Mesenchymal stem cell (in vitro differentiated cells and primary cell): Measurements from ENCODE around the gene SLC5A12.

ENCODE experiments used
- DNase-seq: peaks from one replicate; pipeline ENCODE4 v3.0.0-alpha.2; 2013
- H2AFZ ChIP-seq: one replicate; pipeline ENCODE4 v1.6.1; 2013; ENCODE audit warnings: low read depth, mild to moderate bottlenecking, control low read depth, inconsistent platforms, low read length, moderate library complexity
- H2AK5ac ChIP-seq: 2 replicates; pipeline ENCODE4 v1.6.1; 2013; ENCODE audit warnings: low read length, moderate library complexity, mild to moderate bottlenecking, inconsistent platforms; ENCODE audit not compliant: severe bottlenecking
- H2BK120ac ChIP-seq: one replicate; pipeline ENCODE4 v1.6.1; 2013; ENCODE audit warnings: low read depth, mild to moderate bottlenecking, inconsistent platforms, low read length, moderate library complexity
- H2BK12ac ChIP-seq, 2 experiments: one replicate each; pipeline ENCODE4 v1.6.1; 2013; ENCODE audit warnings: inconsistent platforms in 2 of 2, low read length in 2 of 2, mild to moderate bottlenecking in 2 of 2, moderate library complexity in 2 of 2, control low read depth in 1 of 2
- H2BK15ac ChIP-seq: one replicate; pipeline ENCODE4 v1.6.1; 2013; ENCODE audit warnings: mild to moderate bottlenecking, low read depth, inconsistent platforms; ENCODE audit not compliant: poor library complexity, severe bottlenecking
- H2BK5ac ChIP-seq: 2 replicates; pipeline ENCODE4 v1.6.1; 2013; ENCODE audit warnings: low read depth, mild to moderate bottlenecking, low read length, control low read depth, inconsistent platforms; ENCODE audit not compliant: poor library complexity, severe bottlenecking
- H3K14ac ChIP-seq, 2 experiments: one replicate each; pipeline ENCODE4 v1.6.1; 2013; ENCODE audit warnings: inconsistent platforms in 2 of 2, low read length in 2 of 2, control low read depth in 1 of 2, mild to moderate bottlenecking in 1 of 2, moderate library complexity in 1 of 2
- H3K18ac ChIP-seq, 2 experiments: one replicate each; pipeline ENCODE4 v1.6.1; 2013; ENCODE audit warnings: inconsistent platforms in 2 of 2, low read length in 2 of 2, control low read depth in 1 of 2, low read depth in 1 of 2, mild to moderate bottlenecking in 1 of 2
- H3K23ac ChIP-seq, 2 experiments: one replicate each; pipeline ENCODE4 v1.6.1; 2013; ENCODE audit warnings: inconsistent platforms in 2 of 2, low read length in 2 of 2, mild to moderate bottlenecking in 2 of 2, moderate library complexity in 2 of 2, control low read depth in 1 of 2
- H3K27ac ChIP-seq: 2 replicates; pipeline ENCODE4 v1.5.1; 2013; ENCODE audit warnings: mild to moderate bottlenecking, moderate library complexity, low read length, control low read depth, inconsistent platforms; ENCODE audit not compliant: poor library complexity, severe bottlenecking
- H3K27me3 ChIP-seq, 2 experiments: 2 replicates each; pipeline versions ENCODE4 v1.6.1 to v1.7.0; 2013; ENCODE audit warnings: low read length in 2 of 2, mild to moderate bottlenecking in 2 of 2, moderate library complexity in 2 of 2, control low read depth in 1 of 2, inconsistent platforms in 1 of 2; ENCODE audit not compliant: control insufficient read depth in 1 of 2, insufficient read depth in 1 of 2
- H3K36me3 ChIP-seq, 2 experiments: 2 replicates each; pipeline versions ENCODE4 v1.6.1 to v1.7.0; 2013; ENCODE audit warnings: low read length in 2 of 2, control low read depth in 1 of 2, inconsistent platforms in 1 of 2, low read depth in 1 of 2, mild to moderate bottlenecking in 1 of 2; ENCODE audit not compliant: insufficient read depth in 2 of 2, control insufficient read depth in 1 of 2
- H3K4ac ChIP-seq, 2 experiments: one replicate each; pipeline ENCODE4 v1.6.1; 2013; ENCODE audit warnings: inconsistent platforms in 2 of 2, low read length in 2 of 2, mild to moderate bottlenecking in 2 of 2, moderate library complexity in 2 of 2, control low read depth in 1 of 2, low read depth in 1 of 2
- H3K4me1 ChIP-seq: 2 replicates; pipeline ENCODE4 v1.6.1; 2013; ENCODE audit warnings: low read depth, low read length, control low read depth; ENCODE audit not compliant: control insufficient read depth, insufficient read depth
- H3K4me2 ChIP-seq: 2 replicates; pipeline ENCODE4 v1.6.1; 2013; ENCODE audit warnings: low read length, mild to moderate bottlenecking, inconsistent platforms; ENCODE audit not compliant: poor library complexity, severe bottlenecking
- H3K4me3 ChIP-seq, 2 experiments: 2 replicates each; pipeline versions ENCODE4 v1.5.1 to v1.7.0; 2013; ENCODE audit warnings: low read length in 2 of 2, mild to moderate bottlenecking in 2 of 2, control low read depth in 1 of 2, low read depth in 1 of 2; ENCODE audit not compliant: insufficient read depth in 1 of 2
- H3K79me1 ChIP-seq: replicated peaks from 2 replicates; pipeline ENCODE4 v1.6.1; 2013; ENCODE audit warnings: mild to moderate bottlenecking, control low read depth, low read length, inconsistent platforms; ENCODE audit not compliant: poor library complexity, severe bottlenecking
- H3K9ac ChIP-seq: 2 replicates; pipeline ENCODE4 v1.7.0; 2013; ENCODE audit warnings: mild to moderate bottlenecking, low read length, moderate library complexity
- H3K9me3 ChIP-seq: 2 replicates; pipeline ENCODE4 v1.7.0; 2013; ENCODE audit warnings: mild to moderate bottlenecking, low read length; ENCODE audit not compliant: control insufficient read depth
- H4K8ac ChIP-seq: one replicate; pipeline ENCODE4 v1.6.1; 2013; ENCODE audit warnings: inconsistent platforms, mild to moderate bottlenecking, low read length, moderate library complexity
- H4K91ac ChIP-seq: one replicate; pipeline ENCODE4 v1.6.1; 2013; ENCODE audit warnings: mild to moderate bottlenecking, low read length, inconsistent platforms
- WGBS: methylation state at CpG from one replicate; pipeline ENCODE4 v1.1.7; 2013; ENCODE audit warnings: mixed read lengths; 5-methylcytosine and 5-hydroxymethylcytosine counted together

Gene SLC5A12

DNA sequence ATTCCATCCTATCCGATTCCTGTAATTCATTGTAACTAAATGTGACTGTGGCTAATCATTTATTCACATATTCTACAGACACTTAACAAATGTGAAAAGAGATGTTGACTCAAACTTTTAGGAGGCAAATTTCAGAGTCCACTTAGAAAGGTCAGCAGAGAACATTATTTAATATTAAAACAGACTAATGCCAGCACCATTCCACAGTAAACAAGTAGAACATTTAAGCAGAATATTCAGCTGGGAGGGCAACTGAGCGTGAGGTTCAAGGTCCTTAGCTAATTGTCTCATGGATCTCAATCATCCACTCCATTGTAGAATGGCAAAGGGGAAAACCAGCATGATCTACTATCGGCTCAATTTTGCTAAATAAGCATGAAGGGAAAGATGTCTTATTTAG is 5.1 kb upstream of the SLC5A12 start:
- Histone ChIP-seq H4K8ac (no peak overlapping the region), H2BK120ac (no peak overlapping the region), H3K27me3 (no peaks in the 10 kb centered on the region), H3K18ac (no peak overlapping the region), H3K27ac (no peak overlapping the region), H3K9me3 (no peaks in the 10 kb centered on the region), H3K4me1 (no peaks in the 10 kb centered on the region), H2BK15ac (no peak overlapping the region), H4K91ac (no peak overlapping the region), H3K23ac (no peak overlapping the region), H2AK5ac (no peak overlapping the region), H3K79me1 (no peaks in the 10 kb centered on the region), H3K36me3 (no peaks in the 10 kb centered on the region), H2BK12ac (no peak overlapping the region), H3K14ac (no peak overlapping the region), H3K9ac (no peak overlapping the region), H2AFZ (no peak overlapping the region), H3K4me2 (no peak overlapping the region), H3K4ac (no peak overlapping the region), H2BK5ac (no peak overlapping the region), H3K4me3 (no peak overlapping the region)
- 100% methylated on average over 1 of the region's 3 CpGs for WGBS
- no peak for DNase-seq

GRCh38 chr11:26719998-26720397 is 1.9 kb downstream of the SLC5A12 start:
- no peak for DNase-seq
- Histone ChIP-seq H3K27ac (no peak overlapping the region), H2AK5ac (no peak overlapping the region), H2AFZ (no peak overlapping the region), H2BK5ac (no peak overlapping the region), H3K27me3 (peaks cover 0 to 3% of the 10 kb centered on the region in 2 experiments), H3K9ac (no peak overlapping the region), H3K4me3 (no peak overlapping the region), H3K4me2 (no peak overlapping the region), H3K9me3 (no peaks in the 10 kb centered on the region), H2BK120ac (no peak overlapping the region), H3K4ac (no peak overlapping the region), H3K23ac (no peak overlapping the region), H4K8ac (no peak overlapping the region), H2BK12ac (no peak overlapping the region), H2BK15ac (no peak overlapping the region), H3K14ac (no peak overlapping the region), H3K36me3 (no peaks in the 10 kb centered on the region), H3K79me1 (no peaks in the 10 kb centered on the region), H3K18ac (no peak overlapping the region), H3K4me1 (no peaks in the 10 kb centered on the region), H4K91ac (no peak overlapping the region)
- WGBS: 100% methylated on average over 1 of the region's 2 CpGs

- Histone ChIP-seq H2BK5ac (no peak overlapping the region), H2BK12ac (no peak overlapping the region), H3K79me1 (no peaks in the 10 kb centered on the region), H2BK15ac (no peak overlapping the region), H3K14ac (no peak overlapping the region), H3K9ac (no peak overlapping the region), H3K36me3 (no peaks in the 10 kb centered on the region), H3K23ac (no peak overlapping the region), H3K4me3 (no peak overlapping the region), H2BK120ac (no peak overlapping the region), H2AFZ (no peak overlapping the region), H3K27ac (no peak overlapping the region), H4K91ac (no peak overlapping the region), H3K9me3 (no peaks in the 10 kb centered on the region), H4K8ac (no peak overlapping the region), H3K27me3 (peaks cover 0 to 3% of the 10 kb centered on the region in 2 experiments), H3K18ac (no peak overlapping the region), H3K4me1 (no peaks in the 10 kb centered on the region), H2AK5ac (no peak overlapping the region), H3K4me2 (no peak overlapping the region), H3K4ac (no peak overlapping the region)
- 92% methylated on average over 2 of the region's 2 CpGs for WGBS
- no peak for DNase-seq
Observed at GRCh38 chr11:26719289-26719973, 2.4 kb downstream of the SLC5A12 start.

DNA sequence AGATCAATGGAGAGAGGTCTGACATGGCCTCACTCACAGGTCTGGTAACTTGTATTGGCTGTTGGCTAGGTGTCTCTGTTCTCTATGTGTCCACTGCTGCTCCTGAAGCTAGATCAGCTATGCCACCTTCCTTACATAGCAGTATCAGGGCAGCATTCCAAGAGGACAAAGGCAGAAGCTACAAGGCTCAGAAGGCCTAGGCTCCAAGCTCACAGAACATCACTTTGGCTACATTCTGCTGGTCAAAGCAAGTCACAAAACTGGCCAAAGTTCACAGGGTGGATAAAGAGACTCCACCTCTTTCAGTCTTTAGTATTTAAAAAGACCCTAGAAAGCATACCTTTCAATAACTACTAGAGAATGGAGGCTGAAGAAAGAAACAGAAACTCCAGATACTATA is 4.1 kb downstream of the SLC5A12 start:
- Histone ChIP-seq H3K4me1 (no peaks in the 10 kb centered on the region), H3K27me3 (peaks cover 0 to 3% of the 10 kb centered on the region in 2 experiments), H3K36me3 (no peaks in the 10 kb centered on the region), H3K14ac (no peak overlapping the region), H2BK15ac (no peak overlapping the region), H3K9me3 (no peaks in the 10 kb centered on the region), H2AFZ (no peak overlapping the region), H3K4me3 (no peak overlapping the region), H3K27ac (no peak overlapping the region), H2BK5ac (no peak overlapping the region), H3K4ac (no peak overlapping the region), H4K91ac (no peak overlapping the region), H3K23ac (no peak overlapping the region), H2BK120ac (no peak overlapping the region), H3K4me2 (no peak overlapping the region), H3K9ac (no peak overlapping the region), H3K18ac (no peak overlapping the region), H3K79me1 (no peaks in the 10 kb centered on the region), H2BK12ac (no peak overlapping the region), H4K8ac (no peak overlapping the region), H2AK5ac (no peak overlapping the region)
- no peak for DNase-seq
